Panc1 (cell line): ENCODE data around the gene RAD21L1. TPM values are rescaled to one million over a fixed set of nuclear protein-coding genes. Genes with fewer than 3 reads are reported as not detected.

ENCODE experiments used
- ATAC-seq: fragments of 200-7000 bp; cut with Tn5 transposase; 2 replicates; pipeline ENCODE4 v1.9.1; 2020; ENCODE audit warnings: mild to moderate bottlenecking, moderate library complexity
- BruUV-seq: library from RNA; stranded (reverse); fragments of 400-500 nt; replicated peaks from 2 replicates; lab custom pipeline; 2021; lab: Mats Ljungman, UMichigan
- CTCF ChIA-PET: fragments of 300-600 bp; sonication (Branson Sonifier 250); formaldehyde crosslinking; loops from one replicate; lab custom pipeline; 2022; ENCODE audit warnings: antibody characterized with exemption; lab: Charles Lee
- POLR2A ChIA-PET: fragments of 300-600 bp; sonication (Branson Sonifier 250); formaldehyde crosslinking; loops from one replicate; lab custom pipeline; 2022; ENCODE audit warnings: antibody characterized with exemption; lab: Charles Lee
- DNase-seq: peaks from one replicate; pipeline ENCODE4 v3.0.0-alpha.2; 2010; ENCODE audit warnings: low read depth, low spot score
- H3K27ac ChIP-seq: 2 replicates; pipeline ENCODE4 v1.5.1; 2011; ENCODE audit warnings: mild to moderate bottlenecking, low read length, inconsistent platforms
- H3K27me3 ChIP-seq: fragments of 200-500 bp; sonication (Bioruptor generic); 2 replicates; pipeline ENCODE4 v1.6.0; 2014; ENCODE audit warnings: low read length, inconsistent platforms; ENCODE audit not compliant: control insufficient read depth, insufficient read depth
- H3K36me3 ChIP-seq: fragments of 200-500 bp; sonication (Bioruptor generic); 2 replicates; pipeline ENCODE4 v1.5.1; 2014; ENCODE audit warnings: inconsistent platforms, mild to moderate bottlenecking, low read length, moderate library complexity; ENCODE audit not compliant: control insufficient read depth, insufficient read depth
- H3K4me1 ChIP-seq: 2 replicates; pipeline ENCODE4 v1.5.1; 2011; ENCODE audit warnings: inconsistent platforms, mild to moderate bottlenecking, low read length, moderate library complexity; ENCODE audit not compliant: control insufficient read depth, insufficient read depth
- H3K4me3 ChIP-seq, 2 experiments: 2 replicates each; pipeline ENCODE4 v1.5.1; 2011 to 2012; ENCODE audit warnings: low read depth in 2 of 2, low read length in 2 of 2, mild to moderate bottlenecking in 2 of 2, inconsistent platforms in 1 of 2, moderate library complexity in 1 of 2
- H3K9me3 ChIP-seq: fragments of 200-500 bp; sonication (Bioruptor generic); 2 replicates; pipeline ENCODE4 v1.5.1; 2014; ENCODE audit warnings: low read depth, mild to moderate bottlenecking, inconsistent platforms, low read length, moderate library complexity; ENCODE audit not compliant: control insufficient read depth, insufficient read depth
- CTCF ChIP-seq: fragments of 450-650 bp; IDR thresholded peaks from 2 replicates; pipeline ENCODE4 v1.5.1; 2017; ENCODE audit warnings: mild to moderate bottlenecking
- POLR2AphosphoS5 ChIP-seq: IDR thresholded peaks from 2 replicates; pipeline ENCODE4 v1.6.1; 2012; ENCODE audit warnings: mild to moderate bottlenecking, low read depth, low read length, moderate library complexity
- REST ChIP-seq, 2 experiments: IDR thresholded peaks; 2 replicates each; pipeline ENCODE4 v1.6.1; 2011 to 2012; ENCODE audit warnings: low read depth in 2 of 2, control low read depth in 1 of 2, low read length in 1 of 2, mild to moderate bottlenecking in 1 of 2, moderate library complexity in 1 of 2; ENCODE audit not compliant: insufficient read depth in 1 of 2
- SIN3A ChIP-seq: IDR thresholded peaks from 2 replicates; pipeline ENCODE4 v1.6.1; 2012; ENCODE audit warnings: low read depth, mild to moderate bottlenecking, low read length, moderate library complexity, borderline replicate concordance; ENCODE audit not compliant: insufficient read depth
- TCF7L2 ChIP-seq: IDR thresholded peaks from 2 replicates; pipeline ENCODE4 v1.6.1; 2011; ENCODE audit warnings: mild to moderate bottlenecking, low read depth, low read length, inconsistent platforms
- in situ Hi-C: cut with HindIII; loops from 2 replicates; pipeline ENCODE4 v1.10.0; 2016; ENCODE audit warnings: low sequenced_read_pairs, low pct_unique_long_range_greater_than_20kb
- intact Hi-C: fragments of 100-400 bp; cut with micrococcal nuclease; formaldehyde crosslinking; loops from one replicate; pipeline ENCODE4 v1.10.0; 2022; ENCODE audit not compliant: unreplicated experiment
- total RNA-seq: library from RNA; stranded (reverse); gene quantifications from one replicate; pipeline ENCODE4 v1.2.1, GENCODE V29; 2021; ENCODE audit not compliant: unreplicated experiment

Gene RAD21L1
- total RNA-seq, 1 experiment from 2014 or later: 1.0 TPM

GRCh38 chr20:1287787-1288569 is 62.1 kb downstream of the RAD21L1 start:
- no peaks in the 10 kb centered on the region for H3K27me3 ChIP-seq
- H3K4me3 ChIP-seq: no peak overlapping the region
- no peaks in the 10 kb centered on the region for H3K9me3 ChIP-seq
- POLR2A ChIA-PET: no interaction called here
- BruUV-seq: no TSS peak
- no peaks in the 10 kb centered on the region for H3K4me1 ChIP-seq
- no peaks in the 10 kb centered on the region for H3K36me3 ChIP-seq
- in situ Hi-C loops: no loop called here
- DNase-seq (no peak), ATAC-seq (no peak)
- TF ChIP-seq CTCF: no peak
- no peak for TF ChIP-seq POLR2AphosphoS5
- TF ChIP-seq REST (IDR thresholded peaks at IDR 0.05; ENCODE audit: insufficient read depth in 1 of 2, low read depth in 2 of 2, low read length in 1 of 2): no peak
- no peak for TF ChIP-seq TCF7L2
- no peak for TF ChIP-seq SIN3A
- intact Hi-C loops: no loop called here
- no peak overlapping the region for H3K27ac ChIP-seq
- CTCF ChIA-PET: interaction anchor here (1.1 kb wide), 1 partner anchor 78 kb away, joined by 3 read pairs; no protein-coding TSS in a partner anchor

- Histone ChIP-seq H3K9me3 (no peaks in the 10 kb centered on the region), H3K27ac (no peak overlapping the region), H3K27me3 (no peaks in the 10 kb centered on the region), H3K36me3 (no peaks in the 10 kb centered on the region), H3K4me3 (no peak overlapping the region), H3K4me1 (no peaks in the 10 kb centered on the region)
- TF ChIP-seq TCF7L2: no peak
- POLR2A ChIA-PET: no interaction called here
- intact Hi-C loops (no loop called here), in situ Hi-C loops (no loop called here)
- CTCF ChIA-PET: no interaction called here
- ATAC-seq (no peak), DNase-seq (no peak)
- BruUV-seq: no TSS peak
These were observed 65.4 kb downstream of the RAD21L1 start for GRCh38 chr20:1291191-1291741.

GRCh38 chr20:1292620-1293019 is 66.8 kb downstream of the RAD21L1 start:
- intact Hi-C loops: no loop called here
- Histone ChIP-seq H3K9me3 (no peaks in the 10 kb centered on the region), H3K27me3 (no peaks in the 10 kb centered on the region), H3K4me1 (no peaks in the 10 kb centered on the region), H3K27ac (no peak overlapping the region), H3K4me3 (no peak overlapping the region), H3K36me3 (no peaks in the 10 kb centered on the region)
- no peak for TF ChIP-seq TCF7L2
- no peak for TF ChIP-seq POLR2AphosphoS5
- TF ChIP-seq REST (IDR thresholded peaks at IDR 0.05; ENCODE audit: insufficient read depth in 1 of 2, low read depth in 2 of 2, low read length in 1 of 2): no peak
- no peak for TF ChIP-seq SIN3A
- TF ChIP-seq CTCF: no peak
- no TSS peak for BruUV-seq
- in situ Hi-C loops: no loop called here
- POLR2A ChIA-PET: no interaction called here
- DNase-seq (no peak), ATAC-seq (no peak)
- CTCF ChIA-PET: no interaction called here
